HEK293 (cell line): ENCODE data around the gene ELAC2.

Experiments
- CTCF ChIA-PET: fragments of 350-600 bp; formaldehyde crosslinking; extraction: SDS; loops from one replicate; lab custom pipeline; 2021; ENCODE audit warnings: antibody characterized with exemption; lab: Yijun Ruan, JAX
- POLR2A ChIA-PET: fragments of 300-600 bp; formaldehyde crosslinking; extraction: SDS; loops from one replicate; lab custom pipeline; 2020; ENCODE audit warnings: antibody characterized with exemption, inconsistent platforms; lab: Yijun Ruan, JAX
- H3K27ac ChIP-seq: fragments of 200-500 bp; sonication (Bioruptor generic); 2 replicates; pipeline ENCODE4 v1.5.1; 2014; ENCODE audit warnings: low read depth, low read length, control low read depth, inconsistent platforms; ENCODE audit errors: extremely low read depth
- H3K36me3 ChIP-seq, 2 experiments: fragments of 200-500 bp in 1 of 2; sonication (Bioruptor generic) in 1 of 2; 1 replicate in 1 of 2; 2 replicates in 1 of 2; pipeline ENCODE4 v1.5.1; 2014 to 2017; ENCODE audit warnings: inconsistent platforms in 2 of 2, low read length in 2 of 2; ENCODE audit not compliant: control insufficient read depth in 2 of 2, insufficient read depth in 1 of 2
- H3K4me1 ChIP-seq: fragments of 200-500 bp; sonication (Bioruptor generic); 2 replicates; pipeline ENCODE4 v1.5.1; 2014; ENCODE audit warnings: mild to moderate bottlenecking, low read length, inconsistent platforms; ENCODE audit not compliant: control insufficient read depth, insufficient read depth
- H3K4me3 ChIP-seq: 2 replicates; pipeline ENCODE4 v1.5.1; 2011; ENCODE audit warnings: low read depth, mild to moderate bottlenecking, control low read depth, low read length, moderate library complexity
- H3K9me3 ChIP-seq: fragments of 200-500 bp; sonication (Bioruptor generic); 2 replicates; pipeline ENCODE4 v1.5.1; 2014; ENCODE audit warnings: low read depth, low read length, inconsistent platforms; ENCODE audit not compliant: control insufficient read depth, insufficient read depth
- PRDM6 ChIP-seq: fragments of 450-650 bp; formaldehyde crosslinking; IDR thresholded peaks from 2 replicates; pipeline ENCODE4 v1.5.1; 2017; ENCODE audit warnings: missing biosample characterization, missing genetic modification characterization
- REST ChIP-seq: fragments of 450-650 bp; formaldehyde crosslinking; IDR thresholded peaks from 2 replicates; pipeline ENCODE4 v1.5.1; 2016; ENCODE audit warnings: missing biosample characterization, missing genetic modification characterization
- SETDB1 ChIP-seq: IDR thresholded peaks from one replicate; pipeline ENCODE4 v1.6.1; 2017; ENCODE audit warnings: mild to moderate bottlenecking, low read length, moderate library complexity, mixed read lengths; ENCODE audit not compliant: insufficient read length
- ZEB2 ChIP-seq: fragments of 450-650 bp; formaldehyde crosslinking; IDR thresholded peaks from 2 replicates; pipeline ENCODE4 v1.5.1; 2016; ENCODE audit warnings: missing biosample characterization, missing genetic modification characterization
- ZNF133 ChIP-seq: fragments of 450-650 bp; formaldehyde crosslinking; IDR thresholded peaks from 2 replicates; pipeline ENCODE4 v1.5.1; 2016; ENCODE audit warnings: missing biosample characterization, missing genetic modification characterization
- ZNF2 ChIP-seq: fragments of 450-650 bp; formaldehyde crosslinking; IDR thresholded peaks from 2 replicates; pipeline ENCODE4 v1.5.1; 2016; ENCODE audit warnings: missing biosample characterization, missing genetic modification characterization
- ZNF292 ChIP-seq: fragments of 450-650 bp; formaldehyde crosslinking; IDR thresholded peaks from 2 replicates; pipeline ENCODE4 v1.5.1; 2016; ENCODE audit warnings: low read depth, missing biosample characterization, missing genetic modification characterization, borderline replicate concordance
- ZNF335 ChIP-seq: fragments of 450-650 bp; formaldehyde crosslinking; conservative IDR thresholded peaks from 2 replicates; pipeline ENCODE4 v1.5.1; 2016; ENCODE audit warnings: missing biosample characterization, missing genetic modification characterization
- ZNF423 ChIP-seq: fragments of 450-650 bp; formaldehyde crosslinking; IDR thresholded peaks from 2 replicates; pipeline ENCODE4 v1.5.1; 2016; ENCODE audit warnings: missing biosample characterization, missing genetic modification characterization
- ZNF558 ChIP-seq: fragments of 450-650 bp; formaldehyde crosslinking; IDR thresholded peaks from 2 replicates; pipeline ENCODE4 v1.5.1; 2016; ENCODE audit warnings: missing biosample characterization, missing genetic modification characterization
- ZNF660 ChIP-seq: fragments of 450-650 bp; IDR thresholded peaks from 2 replicates; pipeline ENCODE4 v1.5.1; 2018; ENCODE audit warnings: missing biosample characterization, mild to moderate bottlenecking, missing genetic modification characterization
- ZSCAN23 ChIP-seq: fragments of 450-650 bp; formaldehyde crosslinking; IDR thresholded peaks from 2 replicates; pipeline ENCODE4 v1.5.1; 2016; ENCODE audit warnings: missing biosample characterization, missing genetic modification characterization
- TF ChIP-seq, protein P1 (sequence below): fragments of 450-650 bp; formaldehyde crosslinking; IDR thresholded peaks from 2 replicates; pipeline ENCODE4 v1.5.1; 2017; ENCODE audit warnings: missing biosample characterization, missing genetic modification characterization

ELAC2 gene

DNA sequence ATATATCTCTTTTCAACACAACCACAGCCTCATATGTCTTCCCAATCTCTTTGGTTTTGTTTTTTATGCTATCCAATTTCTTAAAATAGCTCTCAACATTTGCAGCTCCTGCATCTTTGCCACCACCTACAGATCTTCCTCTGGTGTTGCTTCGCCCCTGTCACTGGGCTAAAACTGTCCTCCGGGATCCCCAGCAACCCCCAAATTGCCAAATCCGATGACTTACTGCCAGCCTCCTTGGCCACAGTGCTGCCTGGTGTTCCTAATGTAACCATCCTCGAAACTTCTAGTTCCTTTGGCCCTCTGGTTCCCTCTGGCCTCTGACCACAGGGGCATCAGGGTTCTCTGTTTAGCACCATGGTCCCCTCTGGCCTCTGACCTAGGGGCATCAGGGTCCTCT is 70.8 kb downstream of the ELAC2 start:
- POLR2A ChIA-PET, result no interaction called here
- Histone ChIP-seq H3K4me3 (no peak overlapping the region), H3K9me3 (no peaks in the 10 kb centered on the region)
- TF ChIP-seq ZNF292 (tag by site-specific recombination) (no peak), ZNF558 (tag by site-specific recombination) (no peak), ZEB2 (tag by site-specific recombination) (no peak), REST (tag by site-specific recombination) (no peak), ZNF660 (no peak), ZSCAN23 (tag by site-specific recombination) (no peak), ZNF2 (tag by site-specific recombination) (no peak), ZNF335 (tag by site-specific recombination) (no peak), ZNF423 (tag by site-specific recombination) (no peak), SETDB1 (no peak), ZNF133 (no peak), PRDM6 (tag by site-specific recombination) (no peak)
- TF ChIP-seq, protein P1, sequence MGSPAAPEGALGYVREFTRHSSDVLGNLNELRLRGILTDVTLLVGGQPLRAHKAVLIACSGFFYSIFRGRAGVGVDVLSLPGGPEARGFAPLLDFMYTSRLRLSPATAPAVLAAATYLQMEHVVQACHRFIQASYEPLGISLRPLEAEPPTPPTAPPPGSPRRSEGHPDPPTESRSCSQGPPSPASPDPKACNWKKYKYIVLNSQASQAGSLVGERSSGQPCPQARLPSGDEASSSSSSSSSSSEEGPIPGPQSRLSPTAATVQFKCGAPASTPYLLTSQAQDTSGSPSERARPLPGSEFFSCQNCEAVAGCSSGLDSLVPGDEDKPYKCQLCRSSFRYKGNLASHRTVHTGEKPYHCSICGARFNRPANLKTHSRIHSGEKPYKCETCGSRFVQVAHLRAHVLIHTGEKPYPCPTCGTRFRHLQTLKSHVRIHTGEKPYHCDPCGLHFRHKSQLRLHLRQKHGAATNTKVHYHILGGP (tag by site-specific recombination), result no peak
- TF ChIP-seq, all 188 proteins: peak for 0
- Histone ChIP-seq H3K4me1 (no peaks in the 10 kb centered on the region), H3K27ac (no peak overlapping the region), H3K36me3 (peaks cover 23 to 57% of the 10 kb centered on the region in 2 experiments)
- CTCF ChIA-PET, result interaction anchor here (0.5 to 0.7 kb wide), 2 partner anchors 74 to 181 kb away, joined by 3 to 4 read pairs; no protein-coding TSS in a partner anchor
